NCI-H2227 treated with DMSO at 0.1 percent for 48 hours (cell line): ENCODE results near the gene SDK2.
"Not testable (repeated sequence)": the region's sequence is repeated elsewhere in the genome, so short reads cannot be mapped to it uniquely, and the experiment has no call there.

Source experiments
- DNase-seq: peaks from one replicate; lab custom pipeline; 2025; lab: John Stamatoyannopoulos, UW

Gene SDK2

GRCh38 chr17:73480740-73481139 is 163.5 kb downstream of the SDK2 start:
- DNase-seq = no peak

DNA sequence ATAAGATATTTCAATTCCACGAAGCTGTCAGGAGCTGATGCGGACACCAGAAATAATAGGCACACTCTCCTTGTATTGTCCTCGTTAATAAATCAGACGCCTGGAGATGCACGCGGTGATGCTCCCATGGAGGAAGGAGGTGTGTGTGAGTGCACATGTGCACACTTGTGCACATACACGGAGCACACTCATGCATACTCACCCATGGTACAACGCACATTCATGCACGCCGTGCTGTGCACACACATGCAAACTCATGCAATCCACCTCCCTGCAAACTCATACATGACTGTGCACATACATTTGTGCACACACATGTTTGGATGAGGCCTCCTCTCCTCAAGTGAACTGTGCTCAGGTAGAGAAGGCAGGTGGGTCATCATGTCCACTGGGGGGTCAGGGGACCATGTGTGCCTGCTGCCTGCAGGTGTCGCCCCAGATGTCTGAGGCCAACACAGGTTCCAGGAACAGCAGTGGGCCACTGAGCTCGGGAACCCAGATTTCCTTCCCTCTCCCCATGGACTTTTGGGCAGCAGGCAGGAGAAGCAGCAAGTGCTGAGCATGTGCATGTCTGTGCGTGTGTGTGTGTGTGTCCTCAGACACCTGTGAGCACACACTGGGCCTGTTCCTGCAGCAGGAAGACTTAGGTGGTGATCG is 165.3 kb downstream of the SDK2 start:
- no peak for DNase-seq

GRCh38 chr17:73478334-73478733 is 165.9 kb downstream of the SDK2 start:
- no peak for DNase-seq

GRCh38 chr17:73476890-73477350 is 167.3 kb downstream of the SDK2 start:
- peak; percentile 92 for DNase-seq

GRCh38 chr17:73474370-73474988 is 169.8 kb downstream of the SDK2 start:
- DNase-seq = peak; percentile 22

GRCh38 chr17:73472715-73473114 is 171.5 kb downstream of the SDK2 start:
- DNase-seq = not testable (repeated sequence)

DNA sequence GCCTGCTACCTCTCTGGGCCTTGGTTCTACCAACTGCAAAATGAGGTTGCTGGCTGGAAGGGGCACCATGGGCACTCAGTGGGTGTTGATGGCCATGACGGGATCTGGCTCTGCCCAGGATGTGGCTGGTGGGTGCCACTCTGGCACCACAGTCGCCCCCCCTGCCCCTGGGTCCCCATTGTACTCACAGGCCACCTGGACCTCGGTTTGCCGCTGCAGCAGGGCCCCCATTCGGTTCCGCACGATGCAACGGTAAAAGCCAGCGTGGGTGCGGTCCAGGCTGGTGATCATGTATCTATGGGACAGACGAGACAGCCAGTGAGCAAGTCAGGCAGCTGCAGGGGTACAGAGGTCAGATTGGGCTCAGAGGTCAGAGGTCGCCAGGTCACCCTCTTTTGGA is 172.3 kb downstream of the SDK2 start:
- DNase-seq = no peak

GRCh38 chr17:73470316-73470826 is 173.9 kb downstream of the SDK2 start:
- peak; percentile 75 for DNase-seq

GRCh38 chr17:73469311-73469710 is 174.9 kb downstream of the SDK2 start:
- no peak for DNase-seq

GRCh38 chr17:73468221-73468620 is 176.0 kb downstream of the SDK2 start:
- DNase-seq = no peak

DNA sequence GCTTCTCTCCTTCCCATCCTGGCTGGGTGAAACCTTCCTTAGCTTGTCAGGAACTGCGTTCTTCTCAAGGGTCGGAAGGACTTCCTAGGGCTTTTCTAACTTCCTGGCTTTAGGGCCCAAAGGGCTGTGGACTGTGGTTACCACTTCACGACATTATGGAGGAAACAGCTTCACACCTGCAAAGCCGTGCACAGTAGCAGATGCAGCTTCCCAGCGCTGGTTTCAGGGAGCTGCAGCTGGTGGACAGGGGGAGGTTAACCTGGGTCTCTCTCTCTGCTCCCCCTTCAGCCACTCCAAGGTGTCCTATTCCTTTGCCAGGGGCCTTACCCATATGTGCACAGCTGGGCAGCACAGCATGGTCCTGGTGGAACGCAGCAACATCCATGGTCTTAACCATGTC is 176.6 kb downstream of the SDK2 start:
- no peak for DNase-seq

GRCh38 chr17:73466704-73467433 is 177.4 kb downstream of the SDK2 start:
- DNase-seq = no peak

GRCh38 chr17:73465953-73466230 is 178.4 kb downstream of the SDK2 start:
- no peak for DNase-seq

DNA sequence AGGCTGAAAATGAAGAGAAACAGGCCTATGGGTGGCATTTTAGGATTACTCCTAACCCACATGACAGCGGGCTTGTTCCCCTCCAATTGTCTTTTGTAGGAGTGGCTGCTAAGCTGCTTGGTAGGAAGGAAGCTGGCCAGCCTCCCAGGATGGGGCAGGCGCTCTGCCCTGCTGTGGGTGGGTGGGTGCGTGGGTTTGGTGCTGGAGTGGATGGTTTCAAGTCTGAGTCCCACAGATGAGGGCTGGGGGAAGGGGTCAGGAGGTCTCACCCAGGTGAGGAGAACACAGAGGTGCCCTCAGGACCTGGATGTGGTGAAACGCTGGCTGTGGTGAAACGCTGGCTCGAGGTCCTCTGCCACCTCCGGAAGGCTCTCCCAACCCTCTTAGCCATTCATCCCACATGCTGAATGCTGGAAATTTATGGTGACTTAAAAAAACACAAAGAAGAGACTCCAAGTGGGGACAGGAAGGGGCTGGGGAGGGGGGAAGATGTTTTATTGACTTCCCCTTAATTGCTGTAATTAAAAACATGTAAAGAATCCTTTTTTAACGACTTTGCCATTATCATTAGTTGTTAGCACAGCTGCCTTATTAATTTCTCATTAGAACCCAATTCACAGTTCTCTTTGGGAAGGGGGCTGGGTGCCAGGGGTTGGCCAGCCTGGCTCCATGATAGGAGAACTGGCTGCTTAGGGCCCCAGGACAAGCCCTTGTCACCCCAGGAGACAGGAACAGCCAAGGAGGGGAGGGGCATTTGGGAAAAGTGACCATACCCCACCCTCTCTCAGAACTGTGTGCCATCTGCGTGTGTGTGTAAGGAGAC is 178.9 kb downstream of the SDK2 start:
- DNase-seq = no peak

- DNase-seq = no peak
Observed at GRCh38 chr17:73464447-73464846, 179.8 kb downstream of the SDK2 start.

- no peak for DNase-seq
Observed at GRCh38 chr17:73463821-73464220, 180.4 kb downstream of the SDK2 start.

DNA sequence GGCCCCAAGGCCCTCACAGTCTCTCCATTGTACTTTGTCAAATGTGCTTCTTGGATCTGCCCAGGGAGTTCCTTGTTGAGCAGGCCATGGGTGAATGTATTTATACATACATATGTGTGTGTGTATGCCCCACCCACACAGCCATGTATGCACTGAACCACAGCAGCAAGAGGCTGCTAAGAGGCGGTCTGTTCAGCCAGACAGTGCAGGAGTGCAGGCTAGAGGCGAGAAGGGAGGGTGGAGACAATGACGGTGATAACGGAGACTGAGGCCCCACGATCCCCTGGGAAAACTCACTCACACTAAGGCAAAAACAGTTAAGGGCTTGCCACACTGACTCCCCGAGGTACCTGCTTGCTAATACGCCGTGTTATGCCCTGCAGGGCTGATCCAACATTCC is 181.4 kb downstream of the SDK2 start:
- no peak for DNase-seq

DNA sequence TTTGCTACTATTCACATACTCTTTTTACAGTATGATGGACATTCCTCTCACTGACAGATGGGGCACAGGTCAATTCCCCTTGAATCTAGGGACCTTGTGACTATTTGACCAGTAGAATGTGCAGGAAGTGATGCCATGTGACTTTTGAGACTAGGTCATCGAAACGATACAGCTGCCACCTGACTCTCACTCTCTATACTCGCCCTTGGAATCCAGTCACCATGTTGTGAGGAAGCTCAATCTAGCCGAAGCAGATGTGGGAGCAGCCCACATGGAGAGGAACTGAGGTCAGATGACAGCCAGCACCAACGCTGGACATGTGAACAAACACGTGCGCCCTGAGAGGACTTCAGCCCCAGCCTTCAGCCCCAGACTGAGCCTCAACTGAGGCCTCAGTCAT is 184.3 kb downstream of the SDK2 start:
- no peak for DNase-seq

DNA sequence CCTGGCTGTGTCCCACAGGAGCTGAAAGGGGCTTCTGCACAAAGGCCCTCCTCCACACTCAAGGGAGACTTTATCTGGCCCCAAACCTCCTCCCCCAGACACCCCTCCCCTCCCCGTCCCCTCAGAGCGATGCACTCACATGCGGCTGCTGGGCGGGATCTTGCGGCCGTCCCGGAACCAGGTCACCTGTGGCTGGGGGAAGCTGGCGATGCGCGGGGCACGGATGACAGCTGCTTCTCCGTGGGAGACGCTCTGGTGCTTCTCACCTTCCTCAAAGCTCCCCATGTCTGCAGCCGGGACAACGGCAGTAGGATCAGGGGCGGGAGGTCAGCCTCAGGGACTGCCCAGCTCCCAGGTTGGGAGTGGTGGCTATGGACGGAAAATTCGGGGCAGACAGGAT is 188.5 kb downstream of the SDK2 start:
- DNase-seq = no peak

DNA sequence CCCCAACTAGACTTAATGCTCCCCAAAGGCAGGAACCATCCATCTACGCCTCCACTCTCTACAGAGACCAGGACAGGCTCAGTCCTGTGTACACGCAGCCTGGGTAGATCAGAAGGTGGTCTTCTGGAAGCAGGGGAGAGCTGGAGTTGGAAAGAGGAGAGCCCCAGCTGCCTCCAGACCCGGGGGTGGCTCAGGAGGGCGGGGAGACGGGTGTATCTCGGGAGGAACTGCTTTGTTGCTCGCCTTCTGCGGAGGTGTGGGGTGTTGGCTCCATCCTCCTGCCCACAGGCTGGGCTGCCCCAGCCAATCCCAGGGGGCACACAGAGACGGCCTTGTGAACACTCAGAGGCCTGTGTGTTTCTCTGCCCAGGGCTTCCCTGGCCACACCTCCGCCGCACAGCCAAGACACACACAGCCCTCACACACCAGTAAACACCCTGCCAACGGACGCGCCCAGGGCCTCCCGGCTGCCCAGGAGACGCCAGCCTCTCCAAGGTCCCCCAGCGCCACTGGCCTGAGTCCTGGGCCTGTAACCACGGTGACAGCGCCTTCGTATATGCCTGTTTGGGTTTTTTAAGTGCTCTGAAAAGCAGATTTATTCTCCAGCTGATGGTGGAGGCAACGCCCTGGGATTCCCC is 189.1 kb downstream of the SDK2 start:
- DNase-seq = no peak

DNA sequence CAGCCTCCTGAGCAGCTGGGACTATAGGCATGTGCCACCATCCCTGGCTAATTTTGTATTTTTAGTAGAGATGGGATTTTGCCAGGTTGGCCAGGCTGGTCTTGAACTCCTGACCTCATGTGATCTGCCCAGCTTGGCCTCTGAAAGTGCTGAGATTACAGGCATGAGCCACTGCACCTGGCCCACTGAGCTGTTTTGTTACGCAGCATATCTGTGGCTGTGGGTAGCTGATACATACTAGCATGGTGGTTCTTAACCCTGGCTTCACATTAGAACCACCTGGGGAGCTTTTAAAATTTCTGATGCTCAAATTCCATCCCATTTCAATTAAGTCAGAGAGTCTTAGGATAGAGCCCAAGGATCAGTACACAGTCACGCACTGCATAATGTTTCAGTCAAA is 190.8 kb downstream of the SDK2 start:
- not testable (repeated sequence) for DNase-seq

DNA sequence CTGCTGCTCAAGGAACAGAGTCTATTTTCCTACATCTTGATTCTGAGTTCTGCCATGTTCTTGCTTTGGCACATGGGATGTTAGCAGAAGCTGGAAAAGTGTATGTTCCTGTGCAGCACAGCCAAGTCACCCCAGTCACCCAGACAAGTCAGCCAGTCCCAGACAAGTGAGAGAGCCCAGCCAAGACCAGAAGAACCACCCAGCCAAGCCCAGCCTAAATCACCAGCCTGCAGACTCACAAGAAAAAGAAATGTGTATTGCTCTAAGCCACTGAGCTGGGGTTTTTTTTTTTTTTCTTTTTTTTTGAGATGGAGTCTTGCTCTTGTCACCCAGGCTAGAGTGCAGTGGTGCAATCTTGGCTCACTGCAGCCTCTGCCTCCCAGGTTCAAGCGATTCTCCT is 191.2 kb downstream of the SDK2 start:
- DNase-seq = no peak
